WTC11 (cell line): ENCODE data around the gene DAO. TPM values are rescaled to one million over a fixed set of nuclear protein-coding genes. Genes with fewer than 3 reads are reported as not detected.

Experiments used
- ATAC-seq: fragments of 200-7000 bp; cut with Tn5 transposase; 2 replicates; pipeline ENCODE4 v1.10.0; 2021; ENCODE audit warnings: mild to moderate bottlenecking, moderate library complexity
- CTCF ChIA-PET: fragments of 300-600 bp; sonication (Branson Sonifier 250); formaldehyde crosslinking; loops from one replicate; lab custom pipeline; 2021; ENCODE audit warnings: antibody characterized with exemption; lab: Charles Lee
- POLR2A ChIA-PET: fragments of 350-600 bp; sonication (Branson Sonifier 250); formaldehyde crosslinking; loops from one replicate; lab custom pipeline; 2021; ENCODE audit warnings: antibody characterized with exemption; lab: Charles Lee
- DNase-seq: peaks from one replicate; pipeline ENCODE4 v3.0.0; 2021; ENCODE audit warnings: low spot score
- H3K27ac Mint-ChIP-seq: 2 replicates; pipeline ENCODE4 v1.8.0; 2021; ENCODE audit warnings: mixed read lengths
- H3K27me3 Mint-ChIP-seq: 2 replicates; pipeline ENCODE4 v1.8.0; 2021; ENCODE audit warnings: low read depth, mild to moderate bottlenecking, moderate library complexity, mixed read lengths
- H3K36me3 Mint-ChIP-seq: 2 replicates; pipeline ENCODE4 v1.8.0; 2021; ENCODE audit warnings: mixed read lengths
- H3K4me1 Mint-ChIP-seq: 2 replicates; pipeline ENCODE4 v1.8.0; 2022; ENCODE audit warnings: mixed read lengths
- H3K4me3 Mint-ChIP-seq: 2 replicates; pipeline ENCODE4 v1.8.0; 2021; ENCODE audit warnings: mild to moderate bottlenecking, moderate library complexity, mixed read lengths
- H3K9me3 Mint-ChIP-seq: 2 replicates; pipeline ENCODE4 v1.8.0; 2021; ENCODE audit warnings: mixed read lengths
- ATF3 ChIP-seq: sonication (generic); formaldehyde crosslinking; conservative IDR thresholded peaks from 2 replicates; pipeline ENCODE4 v1.8.1; 2022; ENCODE audit warnings: mild to moderate bottlenecking, missing genetic modification reagents
- CREB1 ChIP-seq: sonication (generic); formaldehyde crosslinking; IDR thresholded peaks from 2 replicates; pipeline ENCODE4 v1.8.0; 2023; ENCODE audit warnings: mild to moderate bottlenecking, missing genetic modification reagents
- CREM ChIP-seq: sonication (generic); formaldehyde crosslinking; IDR thresholded peaks from 2 replicates; pipeline ENCODE4 v1.8.1; 2022; ENCODE audit warnings: mild to moderate bottlenecking, missing genetic modification reagents, moderate library complexity
- EMX1 ChIP-seq: fragments of 250-450 bp; sonication (Bioruptor Pico); IDR thresholded peaks from 2 replicates; pipeline ENCODE4 v1.8.0; 2021; ENCODE audit warnings: mild to moderate bottlenecking
- ETV6 ChIP-seq: sonication (generic); formaldehyde crosslinking; IDR thresholded peaks from 2 replicates; pipeline ENCODE4 v1.8.1; 2022; ENCODE audit warnings: mild to moderate bottlenecking, missing genetic modification reagents
- GTF2I ChIP-seq: fragments of 250-450 bp; sonication (Bioruptor Pico); conservative IDR thresholded peaks from 2 replicates; pipeline ENCODE4 v1.4.0; 2021; ENCODE audit warnings: mild to moderate bottlenecking
- IRF1 ChIP-seq: sonication (generic); formaldehyde crosslinking; IDR thresholded peaks from 2 replicates; pipeline ENCODE4 v1.8.0; 2023; ENCODE audit warnings: missing genetic modification reagents
- KAT7 ChIP-seq: sonication (generic); formaldehyde crosslinking; IDR thresholded peaks from 2 replicates; pipeline ENCODE4 v1.8.1; 2023; ENCODE audit warnings: missing genetic modification reagents, mild to moderate bottlenecking, borderline replicate concordance
- MLX ChIP-seq: sonication (generic); formaldehyde crosslinking; IDR thresholded peaks from 2 replicates; pipeline ENCODE4 v1.8.1; 2023; ENCODE audit warnings: mild to moderate bottlenecking, missing genetic modification reagents, moderate library complexity
- MXD4 ChIP-seq: fragments of 250-450 bp; sonication (Bioruptor Pico); IDR thresholded peaks from 2 replicates; pipeline ENCODE4 v1.8.0; 2021; ENCODE audit warnings: mild to moderate bottlenecking, moderate library complexity, borderline replicate concordance
- NFATC4 ChIP-seq: fragments of 250-450 bp; sonication (Bioruptor Pico); IDR thresholded peaks from 2 replicates; pipeline ENCODE4 v1.9.0; 2021; ENCODE audit warnings: mild to moderate bottlenecking
- NFE2L1 ChIP-seq: sonication (generic); formaldehyde crosslinking; IDR thresholded peaks from 2 replicates; pipeline ENCODE4 v1.8.1; 2023; ENCODE audit warnings: missing genetic modification reagents
- NR3C1 ChIP-seq: sonication (generic); formaldehyde crosslinking; conservative IDR thresholded peaks from 2 replicates; pipeline ENCODE4 v1.8.1; 2023; ENCODE audit warnings: low read depth, mild to moderate bottlenecking, missing genetic modification reagents
- OVOL2 ChIP-seq: fragments of 250-450 bp; sonication (Bioruptor Pico); IDR thresholded peaks from 2 replicates; pipeline ENCODE4 v1.9.0; 2021; ENCODE audit warnings: mild to moderate bottlenecking, borderline replicate concordance
- SMAD4 ChIP-seq: sonication (generic); formaldehyde crosslinking; IDR thresholded peaks from 2 replicates; pipeline ENCODE4 v1.8.0; 2022; ENCODE audit warnings: mild to moderate bottlenecking, missing genetic modification reagents
- SOX15 ChIP-seq: fragments of 250-450 bp; sonication (Bioruptor Pico); IDR thresholded peaks from 2 replicates; pipeline ENCODE4 v1.9.0; 2021; ENCODE audit warnings: mild to moderate bottlenecking
- TCF7 ChIP-seq: sonication (generic); formaldehyde crosslinking; IDR thresholded peaks from 2 replicates; pipeline ENCODE4 v1.8.0; 2022; ENCODE audit warnings: mild to moderate bottlenecking, low read depth, missing genetic modification reagents, moderate library complexity
- ZBTB43 ChIP-seq: sonication (generic); formaldehyde crosslinking; IDR thresholded peaks from 2 replicates; pipeline ENCODE4 v1.8.1; 2023; ENCODE audit warnings: mild to moderate bottlenecking, missing genetic modification reagents
- ZNF121 ChIP-seq: sonication (generic); formaldehyde crosslinking; IDR thresholded peaks from 2 replicates; pipeline ENCODE4 v1.8.0; 2023; ENCODE audit warnings: missing genetic modification reagents
- ZNF263 ChIP-seq: sonication (generic); formaldehyde crosslinking; IDR thresholded peaks from 2 replicates; pipeline ENCODE4 v1.8.1; 2022; ENCODE audit warnings: low read depth, mild to moderate bottlenecking, moderate library complexity, missing genetic modification reagents
- ZNF396 ChIP-seq: fragments of 250-450 bp; sonication (Bioruptor Pico); IDR thresholded peaks from 2 replicates; pipeline ENCODE4 v1.8.0; 2021; ENCODE audit warnings: mild to moderate bottlenecking, moderate library complexity, borderline replicate concordance
- ZNF532 ChIP-seq: fragments of 250-450 bp; sonication (Bioruptor Pico); IDR thresholded peaks from 2 replicates; pipeline ENCODE4 v1.9.0; 2021; ENCODE audit warnings: mild to moderate bottlenecking, borderline replicate concordance
- total RNA-seq: library from RNA; stranded (reverse); gene quantifications from 3 replicates; pipeline ENCODE4 v1.2.3, GENCODE V29; 2021

The DAO gene
- total RNA-seq, 1 experiment from 2014 or later = 0.17 TPM

- TF ChIP-seq OVOL2 (CRISPR knock-in tag) = no peak
- TF ChIP-seq EMX1 (CRISPR knock-in tag) = no peak
- no peak for TF ChIP-seq GTF2I (CRISPR knock-in tag)
- no peak for TF ChIP-seq ZNF396 (CRISPR knock-in tag)
- TF ChIP-seq MLX (CRISPR knock-in tag) = no peak
- no peak for TF ChIP-seq IRF1 (CRISPR knock-in tag)
- TF ChIP-seq TCF7 = no peak
- no peak for TF ChIP-seq ATF3 (CRISPR knock-in tag)
- TF ChIP-seq, all 79 proteins: peak for 0
Measured at GRCh38 chr12:108853981-108854446, 25.9 kb upstream of the DAO start (continued).

- CTCF ChIA-PET = no interaction called here
- no peak overlapping the region for H3K4me3 Mint-ChIP-seq
- H3K27me3 Mint-ChIP-seq = peaks cover 4% of the 10 kb centered on the region; the same call in 1 of the 2 replicates
- POLR2A ChIA-PET = no interaction called here
- DNase-seq = no peak
- ATAC-seq = no peak
- peaks cover 40% of the 10 kb centered on the region for H3K4me1 Mint-ChIP-seq
- TF ChIP-seq GTF2I (CRISPR knock-in tag) (peak; percentile 92), OVOL2 (CRISPR knock-in tag) (no peak)
- TF ChIP-seq, all 79 proteins: peak for 1
- Mint-ChIP-seq H3K27ac (peak overlapping the region; percentile 37), H3K36me3 (peaks cover 26% of the 10 kb centered on the region), H3K9me3 (peaks cover 14% of the 10 kb centered on the region)
Measured at GRCh38 chr12:108854451-108855283, 25.2 kb upstream of the DAO start.

- Mint-ChIP-seq H3K4me1 (peaks cover 46% of the 10 kb centered on the region), H3K27me3 (peaks cover 4% of the 10 kb centered on the region; the same call in 1 of the 2 replicates), H3K27ac (peak overlapping the region; percentile 55; the same call in 1 of the 2 replicates), H3K4me3 (peak overlapping the region; percentile 85), H3K36me3 (peaks cover 26% of the 10 kb centered on the region), H3K9me3 (peaks cover 14% of the 10 kb centered on the region)
- DNase-seq = no peak
- ChIA-PET POLR2A (no interaction called here), CTCF (no interaction called here)
- no peak for ATAC-seq
- no peak for TF ChIP-seq MXD4 (CRISPR knock-in tag)
- no peak for TF ChIP-seq KAT7 (CRISPR knock-in tag)
- no peak for TF ChIP-seq ATF3 (CRISPR knock-in tag)
- TF ChIP-seq SMAD4 (CRISPR knock-in tag) = no peak
- no peak for TF ChIP-seq NFE2L1 (CRISPR knock-in tag)
- TF ChIP-seq ZNF263 = no peak
- no peak for TF ChIP-seq NFATC4
- TF ChIP-seq ZNF532 (CRISPR knock-in tag) = no peak
- TF ChIP-seq CREM (CRISPR knock-in tag) = no peak
- no peak for TF ChIP-seq ETV6 (CRISPR knock-in tag)
- TF ChIP-seq SOX15 (CRISPR knock-in tag) = no peak
- TF ChIP-seq ZNF121 (CRISPR knock-in tag) = no peak
- TF ChIP-seq CREB1 = no peak
- no peak for TF ChIP-seq NR3C1 (CRISPR knock-in tag)
- no peak for TF ChIP-seq ZBTB43 (CRISPR knock-in tag)
Measured at GRCh38 chr12:108855284-108856169, 24.4 kb upstream of the DAO start.
